Measurements from ENCODE around the gene WWOX. TPM values are rescaled to one million over a fixed set of nuclear protein-coding genes. Genes with fewer than 3 reads are reported as not detected.

WWOX gene
- total RNA-seq, 4 donors from 2014 or later, result 135 to 209 (median 159) TPM

DNA sequence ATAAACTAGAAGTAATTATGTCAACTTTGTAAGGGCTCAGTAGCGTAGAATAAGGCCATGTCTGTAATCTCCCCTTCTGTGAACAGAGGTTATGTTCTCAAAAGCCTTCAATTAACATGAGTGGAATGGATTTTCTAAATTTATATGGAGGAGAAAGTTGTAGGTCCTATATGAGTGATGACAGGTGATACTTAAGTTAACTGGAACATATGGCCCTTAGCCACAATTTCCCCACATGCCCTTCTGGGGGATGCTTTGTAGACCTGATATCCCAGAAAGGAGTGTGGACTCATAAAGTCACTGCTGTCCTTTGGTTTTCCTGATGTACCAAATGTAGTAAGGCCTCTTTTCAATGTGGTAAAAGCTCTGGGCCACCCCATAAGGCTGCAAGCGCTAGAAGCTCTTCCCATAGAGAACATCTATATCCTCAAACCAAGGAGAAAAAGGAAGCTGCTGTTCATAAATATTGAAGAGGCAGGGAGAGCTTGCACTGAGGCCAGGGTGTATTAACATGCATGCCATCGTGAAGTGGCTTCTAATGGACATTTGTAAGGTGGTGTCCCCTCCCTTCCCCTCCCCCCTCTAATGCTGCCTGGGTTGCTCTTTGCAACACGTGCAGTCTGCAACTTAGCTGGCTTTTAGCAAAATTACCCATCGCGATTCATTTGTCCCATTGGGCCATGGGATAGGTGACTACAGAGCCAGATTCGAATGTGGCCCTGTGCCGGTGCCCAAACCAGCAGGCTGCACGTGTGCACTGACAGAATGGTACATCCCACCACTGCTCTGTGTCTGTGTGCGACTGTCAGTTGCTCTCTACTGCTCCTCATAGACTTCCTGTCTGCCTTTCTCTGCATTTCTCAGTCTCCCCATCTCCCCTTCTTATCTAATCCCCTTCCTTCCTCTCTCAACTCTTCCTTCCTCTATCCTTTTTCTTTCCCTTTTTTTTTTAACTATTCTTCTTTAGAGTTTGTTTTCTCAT is 269.0 kb downstream of the WWOX start:
- TF ChIP-seq, protein P1, sequence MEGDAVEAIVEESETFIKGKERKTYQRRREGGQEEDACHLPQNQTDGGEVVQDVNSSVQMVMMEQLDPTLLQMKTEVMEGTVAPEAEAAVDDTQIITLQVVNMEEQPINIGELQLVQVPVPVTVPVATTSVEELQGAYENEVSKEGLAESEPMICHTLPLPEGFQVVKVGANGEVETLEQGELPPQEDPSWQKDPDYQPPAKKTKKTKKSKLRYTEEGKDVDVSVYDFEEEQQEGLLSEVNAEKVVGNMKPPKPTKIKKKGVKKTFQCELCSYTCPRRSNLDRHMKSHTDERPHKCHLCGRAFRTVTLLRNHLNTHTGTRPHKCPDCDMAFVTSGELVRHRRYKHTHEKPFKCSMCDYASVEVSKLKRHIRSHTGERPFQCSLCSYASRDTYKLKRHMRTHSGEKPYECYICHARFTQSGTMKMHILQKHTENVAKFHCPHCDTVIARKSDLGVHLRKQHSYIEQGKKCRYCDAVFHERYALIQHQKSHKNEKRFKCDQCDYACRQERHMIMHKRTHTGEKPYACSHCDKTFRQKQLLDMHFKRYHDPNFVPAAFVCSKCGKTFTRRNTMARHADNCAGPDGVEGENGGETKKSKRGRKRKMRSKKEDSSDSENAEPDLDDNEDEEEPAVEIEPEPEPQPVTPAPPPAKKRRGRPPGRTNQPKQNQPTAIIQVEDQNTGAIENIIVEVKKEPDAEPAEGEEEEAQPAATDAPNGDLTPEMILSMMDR (IDR thresholded peaks at IDR 0.05), result no peak
- TF ChIP-seq POLR2A (IDR thresholded peaks at IDR 0.05), result no peak
- whole genome bisulfite sequencing, 2 donors, result 84 to 88% methylated on average over 10 of the region's 10 CpGs
- Histone ChIP-seq H3K9me3 (no peaks in the 10 kb centered on the region), H3K4me1 (no peaks in the 10 kb centered on the region), H3K4me3 (replicated peaks in 1 of 3) (no peak overlapping the region), H3K27me3 (no peaks in the 10 kb centered on the region), H3K36me3 (no peaks in the 10 kb centered on the region), H3K27ac (no peak overlapping the region)
- intact Hi-C loops (cut with DNase I), result no loop called here
- no peak for DNase-seq

DNA sequence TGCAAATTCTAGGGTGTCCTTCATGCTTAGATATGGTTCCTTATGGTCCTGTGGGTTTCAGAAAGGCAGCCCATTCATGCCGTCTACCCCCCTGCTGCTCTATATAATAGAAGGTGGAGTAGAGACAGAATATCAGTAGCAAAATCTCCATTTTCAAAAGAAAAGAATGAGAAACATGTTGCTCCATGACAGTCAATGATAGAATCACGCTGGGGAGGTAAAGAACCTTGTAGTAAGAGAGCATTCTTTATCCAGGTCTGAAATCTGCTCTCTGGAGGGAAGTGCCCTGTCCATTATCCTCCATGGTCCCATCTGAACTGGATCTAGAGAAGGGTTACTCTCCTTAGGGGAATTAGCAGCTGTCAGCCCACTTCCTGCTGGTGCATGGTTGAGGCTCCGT is 272.8 kb downstream of the WWOX start:
- Histone ChIP-seq H3K9me3 (no peaks in the 10 kb centered on the region), H3K27ac (no peak overlapping the region), H3K4me1 (no peaks in the 10 kb centered on the region), H3K4me3 (replicated peaks in 1 of 3) (no peak overlapping the region), H3K27me3 (no peaks in the 10 kb centered on the region), H3K36me3 (no peaks in the 10 kb centered on the region)
- intact Hi-C loops (cut with DNase I), result no loop called here
- WGBS, 2 donors, result 90 to 91% methylated on average over 3 of the region's 3 CpGs
- DNase-seq, result no peak
- TF ChIP-seq, protein P1 (IDR thresholded peaks at IDR 0.05), result no peak
- no peak for TF ChIP-seq POLR2A (IDR thresholded peaks at IDR 0.05)

DNA sequence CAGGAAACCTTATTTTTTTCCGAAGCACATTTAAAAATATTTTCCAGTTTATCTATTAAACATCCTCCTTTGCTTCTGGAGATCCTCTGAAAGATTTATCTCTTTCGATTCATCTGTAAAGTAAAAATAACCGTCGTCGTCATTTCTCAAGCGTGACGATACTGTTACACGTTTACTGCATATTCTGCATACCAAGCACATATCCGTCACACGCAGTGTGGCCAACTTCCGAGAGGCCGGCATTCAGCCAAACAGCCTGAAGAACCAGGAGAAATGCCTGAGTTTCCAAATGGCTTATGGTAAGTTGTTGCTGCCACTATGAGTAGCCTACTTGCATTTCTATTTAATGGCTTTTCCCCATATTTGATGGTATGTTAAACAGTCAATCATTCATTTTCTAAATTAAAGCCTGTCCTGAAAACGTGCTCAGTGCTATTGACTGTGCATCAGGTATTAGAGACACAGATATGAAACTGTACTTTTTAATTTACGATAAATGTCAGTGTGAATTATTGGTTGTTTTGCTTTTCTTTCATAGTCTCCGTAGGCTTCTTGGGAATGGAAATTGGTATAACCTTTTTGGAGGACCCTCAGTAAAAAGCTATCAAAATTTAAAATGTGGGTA is 275.7 kb downstream of the WWOX start:
- DNase-seq, result no peak
- 94 to 96% methylated on average over 15 of the region's 15 CpGs for WGBS, 2 donors
- intact Hi-C loops (cut with DNase I), result no loop called here

DNA sequence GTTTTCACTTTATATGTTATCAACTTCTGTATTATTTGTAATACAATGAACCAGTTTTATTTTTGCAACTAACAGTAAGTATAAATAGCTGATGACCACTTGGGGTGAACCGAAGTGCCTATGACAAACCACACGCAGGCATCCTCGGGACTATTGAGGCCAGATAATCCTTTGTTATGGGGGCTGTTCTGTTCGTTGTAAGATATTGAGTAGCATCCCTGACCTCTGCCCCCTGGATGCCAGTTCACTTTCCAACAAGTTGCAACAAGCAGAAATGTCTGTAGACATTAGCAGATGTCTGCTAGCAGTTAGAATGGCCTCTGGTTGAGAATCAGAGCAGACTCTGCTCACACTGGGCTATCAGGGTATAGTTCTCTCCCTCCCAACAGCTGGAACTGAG is 277.0 kb downstream of the WWOX start:
- Histone ChIP-seq H3K36me3 (no peaks in the 10 kb centered on the region), H3K9me3 (no peaks in the 10 kb centered on the region), H3K27me3 (no peaks in the 10 kb centered on the region), H3K4me3 (replicated peaks in 1 of 3) (no peak overlapping the region), H3K4me1 (no peaks in the 10 kb centered on the region), H3K27ac (no peak overlapping the region)
- no peak for DNase-seq
- TF ChIP-seq, protein P1 (IDR thresholded peaks at IDR 0.05), result no peak
- no peak for TF ChIP-seq POLR2A (IDR thresholded peaks at IDR 0.05)
- intact Hi-C loops (cut with DNase I), result no loop called here
- WGBS, 2 donors, result 82 to 88% methylated on average over 4 of the region's 4 CpGs

More for the DNA sequence above, 275.7 kb downstream of the WWOX start:
- H3K4me3 ChIP-seq (replicated peaks in 1 of 3), result no peak overlapping the region
- H3K27me3 ChIP-seq, result no peaks in the 10 kb centered on the region
- no peaks in the 10 kb centered on the region for H3K4me1 ChIP-seq
- H3K27ac ChIP-seq, result no peak overlapping the region
- TF ChIP-seq, protein P1 (IDR thresholded peaks at IDR 0.05), result no peak
- TF ChIP-seq POLR2A (IDR thresholded peaks at IDR 0.05), result no peak
- no peaks in the 10 kb centered on the region for H3K36me3 ChIP-seq
- no peaks in the 10 kb centered on the region for H3K9me3 ChIP-seq

DNA sequence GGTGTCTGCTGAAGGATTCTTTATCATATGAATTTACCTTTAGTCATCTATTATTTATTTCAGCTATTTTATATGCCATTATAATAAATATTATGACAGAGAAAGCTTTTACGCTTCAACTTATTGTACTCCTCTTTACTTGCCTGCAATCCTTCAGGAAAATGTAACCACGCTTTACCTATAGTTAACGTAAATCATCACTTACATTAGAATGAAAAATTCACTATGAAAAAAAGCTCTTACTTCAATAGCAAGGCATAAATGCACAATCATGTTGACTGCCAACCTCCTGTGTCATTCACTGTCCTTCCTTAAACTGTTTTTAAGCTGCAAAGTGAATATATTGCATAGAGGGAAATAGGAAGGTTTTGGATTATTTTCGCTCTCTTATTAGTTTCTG is 277.9 kb downstream of the WWOX start:
- 93 to 95% methylated on average over 4 of the region's 4 CpGs for WGBS, 2 donors
- Histone ChIP-seq H3K27ac (no peak overlapping the region), H3K36me3 (no peaks in the 10 kb centered on the region), H3K9me3 (no peaks in the 10 kb centered on the region), H3K4me1 (no peaks in the 10 kb centered on the region), H3K27me3 (no peaks in the 10 kb centered on the region), H3K4me3 (replicated peaks in 1 of 3) (no peak overlapping the region)
- intact Hi-C loops (cut with DNase I), result no loop called here
- no peak for DNase-seq
- TF ChIP-seq, protein P1 (IDR thresholded peaks at IDR 0.05), result no peak
- TF ChIP-seq POLR2A (IDR thresholded peaks at IDR 0.05), result no peak

All from thyroid gland (tissue), 4 donors.